ENCODE data around the gene MOSMO. TPM values are rescaled to one million over a fixed set of nuclear protein-coding genes. Genes with fewer than 3 reads are reported as not detected.

Gene MOSMO
- total and polyA plus RNA-seq, 9 of the 15 experiments (the other 6 are each of a cell fraction or from before 2014, with no cell fraction given), result 1.9 to 13.3 (median 7.7) TPM

DNA sequence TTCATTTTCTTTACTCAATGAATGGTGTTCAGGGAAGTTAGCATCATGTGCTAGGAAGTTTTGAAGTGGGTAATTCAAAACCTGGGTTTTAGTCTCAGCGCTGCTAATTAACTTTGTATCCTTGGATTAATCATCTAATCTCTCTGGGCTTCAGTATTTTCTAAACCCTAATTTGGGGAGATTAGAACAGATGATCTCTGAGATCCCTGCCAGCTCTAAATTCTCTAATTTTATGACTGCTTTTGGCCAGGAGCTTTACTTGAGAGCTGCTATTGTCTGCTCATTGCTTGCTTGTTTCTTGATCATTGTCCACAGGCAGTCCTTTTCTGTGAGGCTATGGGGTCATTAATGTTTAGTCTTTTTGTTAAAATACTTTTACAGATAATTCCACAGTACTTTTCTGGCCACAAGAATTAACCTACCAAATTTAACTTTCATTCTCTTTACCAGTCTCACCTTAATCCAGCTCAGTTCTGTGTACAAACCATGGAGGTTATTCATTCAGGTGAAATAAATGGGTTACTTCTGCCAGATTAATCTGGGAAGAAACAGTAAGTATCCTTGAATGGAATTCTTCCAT is 56.1 kb downstream of the MOSMO start:
- 0 out of 2 replicates have a peak, but pooled peaks cover 1% of the 10 kb centered on the region for H3K9me3 ChIP-seq (replicated peaks; ENCODE audit: control insufficient read depth, insufficient read depth, low read depth, low read length)
- H3K79me2 ChIP-seq (ENCODE audit: control insufficient read depth, insufficient read depth, low read length), result no peaks in the 10 kb centered on the region
- no peak overlapping the region for H3K9ac ChIP-seq (ENCODE audit: insufficient read depth in 1 of 2, low read depth in 2 of 2, low read length in 2 of 2)
- H3K4me1 ChIP-seq (replicated peaks in 1 of 2; ENCODE audit: control insufficient read depth in 2 of 2, insufficient read depth in 2 of 2, low read length in 2 of 2), result no peaks in the 10 kb centered on the region
- H4K20me1 ChIP-seq (replicated peaks; ENCODE audit: control insufficient read depth, insufficient read depth, low read length), result no peaks in the 10 kb centered on the region
- WGBS (ENCODE audit: insufficient coverage, low coverage, missing lambda C conversion rate), result 92% methylated on average over 1 of the region's 1 CpG
- CTCF ChIA-PET (ENCODE audit: low intra/inter-chr PET ratio), result no interaction called here
- TF ChIP-seq MECOM (CRISPR knock-in tag; IDR thresholded peaks at IDR 0.05) (no peak), E4F1 (CRISPR knock-in tag; IDR thresholded peaks at IDR 0.05; ENCODE audit: borderline replicate concordance) (no peak), THAP7 (CRISPR knock-in tag; IDR thresholded peaks at IDR 0.05) (no peak), ZNF133 (CRISPR knock-in tag; IDR thresholded peaks at IDR 0.05) (no peak), GABPB2 (CRISPR knock-in tag; conservative IDR thresholded peaks at IDR 0.05) (no peak), DPF2 (IDR thresholded peaks at IDR 0.05) (no peak), PTBP1 (IDR thresholded peaks at IDR 0.05; ENCODE audit: low read depth, low read length) (no peak), ZNF316 (IDR thresholded peaks at IDR 0.05) (no peak), HNRNPK (IDR thresholded peaks at IDR 0.05; ENCODE audit: low read depth, low read length, poor library complexity, severe bottlenecking) (no peak), HDAC3 (IDR thresholded peaks at IDR 0.05; ENCODE audit: borderline replicate concordance, partially characterized antibody) (no peak), ARNT (IDR thresholded peaks at IDR 0.05) (no peak)
- TF ChIP-seq, protein P1, sequence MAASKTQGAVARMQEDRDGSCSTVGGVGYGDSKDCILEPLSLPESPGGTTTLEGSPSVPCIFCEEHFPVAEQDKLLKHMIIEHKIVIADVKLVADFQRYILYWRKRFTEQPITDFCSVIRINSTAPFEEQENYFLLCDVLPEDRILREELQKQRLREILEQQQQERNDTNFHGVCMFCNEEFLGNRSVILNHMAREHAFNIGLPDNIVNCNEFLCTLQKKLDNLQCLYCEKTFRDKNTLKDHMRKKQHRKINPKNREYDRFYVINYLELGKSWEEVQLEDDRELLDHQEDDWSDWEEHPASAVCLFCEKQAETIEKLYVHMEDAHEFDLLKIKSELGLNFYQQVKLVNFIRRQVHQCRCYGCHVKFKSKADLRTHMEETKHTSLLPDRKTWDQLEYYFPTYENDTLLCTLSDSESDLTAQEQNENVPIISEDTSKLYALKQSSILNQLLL (CRISPR knock-in tag; IDR thresholded peaks at IDR 0.05; ENCODE audit: borderline replicate concordance), result no peak
- H2AFZ ChIP-seq (ENCODE audit: low read depth, low read length), result no peak overlapping the region
- H3K4me3 ChIP-seq, result no peak overlapping the region
- no peak for FAIRE-seq
- no peaks in the 10 kb centered on the region for H3K27me3 ChIP-seq (ENCODE audit: control insufficient read depth in 2 of 2, insufficient read depth in 2 of 2, low read length in 2 of 2)
- H3K36me3 ChIP-seq (ENCODE audit: control insufficient read depth, insufficient read depth, low read length), result no peaks in the 10 kb centered on the region
- no TSS peak for BruUV-seq (replicated peaks)
- POLR2A ChIA-PET, result no interaction called here
- no peak overlapping the region for H3K4me2 ChIP-seq (ENCODE audit: insufficient read depth, low read length)
- H3K9me1 ChIP-seq (ENCODE audit: control insufficient read depth, insufficient read depth, low read length), result no peaks in the 10 kb centered on the region
- DNase-seq (ENCODE audit: extremely low read depth in 1 of 4, low spot score in 3 of 4), result no peak
- in situ Hi-C loops (cut with MboI), result no loop called here
- no peak overlapping the region for H3K27ac ChIP-seq (ENCODE audit: extremely low read depth, low read depth, low read length)
- intact Hi-C loops (cut with micrococcal nuclease), result no loop called here
- no peak for ATAC-seq
